Gastrocnemius medialis (tissue), 4 donors: Measurements from ENCODE around the gene LBHD2.

Experiments
- POLR2A ChIP-seq, 2 donors: fragments of 450-650 bp; IDR thresholded peaks; one replicate each; pipeline ENCODE4 v1.6.1; 2017; ENCODE audit warnings: antibody characterized with exemption in 2 of 2, mild to moderate bottlenecking in 2 of 2, moderate library complexity in 2 of 2
- TF ChIP-seq, protein P1 (sequence below), 5 experiments: fragments of 450-650 bp in 3 of 5; fragments of 200-600 bp in 2 of 5; sonication (generic) in 2 of 5; IDR thresholded peaks in 4 of 5; conservative IDR thresholded peaks in 1 of 5; 1 replicate in 4 of 5; 2 replicates in 1 of 5; pipeline ENCODE4 v1.5.1; 2016 to 2019; ENCODE audit warnings: antibody characterized with exemption in 5 of 5, mild to moderate bottlenecking in 3 of 5, moderate library complexity in 3 of 5

- TF ChIP-seq, protein P1, sequence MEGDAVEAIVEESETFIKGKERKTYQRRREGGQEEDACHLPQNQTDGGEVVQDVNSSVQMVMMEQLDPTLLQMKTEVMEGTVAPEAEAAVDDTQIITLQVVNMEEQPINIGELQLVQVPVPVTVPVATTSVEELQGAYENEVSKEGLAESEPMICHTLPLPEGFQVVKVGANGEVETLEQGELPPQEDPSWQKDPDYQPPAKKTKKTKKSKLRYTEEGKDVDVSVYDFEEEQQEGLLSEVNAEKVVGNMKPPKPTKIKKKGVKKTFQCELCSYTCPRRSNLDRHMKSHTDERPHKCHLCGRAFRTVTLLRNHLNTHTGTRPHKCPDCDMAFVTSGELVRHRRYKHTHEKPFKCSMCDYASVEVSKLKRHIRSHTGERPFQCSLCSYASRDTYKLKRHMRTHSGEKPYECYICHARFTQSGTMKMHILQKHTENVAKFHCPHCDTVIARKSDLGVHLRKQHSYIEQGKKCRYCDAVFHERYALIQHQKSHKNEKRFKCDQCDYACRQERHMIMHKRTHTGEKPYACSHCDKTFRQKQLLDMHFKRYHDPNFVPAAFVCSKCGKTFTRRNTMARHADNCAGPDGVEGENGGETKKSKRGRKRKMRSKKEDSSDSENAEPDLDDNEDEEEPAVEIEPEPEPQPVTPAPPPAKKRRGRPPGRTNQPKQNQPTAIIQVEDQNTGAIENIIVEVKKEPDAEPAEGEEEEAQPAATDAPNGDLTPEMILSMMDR (IDR thresholded peaks at IDR 0.05 in 4 of 5, conservative IDR thresholded peaks at IDR 0.05 in 1 of 5) = no peak
- no peak for TF ChIP-seq POLR2A (IDR thresholded peaks at IDR 0.05)
These were observed 18.8 kb downstream of the LBHD2 start for GRCh38 chr14:103102689-103103260.
